Psoas muscle (tissue), 8 donors: Measurements from ENCODE around the gene ARHGEF28. TPM values are rescaled to one million over a fixed set of nuclear protein-coding genes. Genes with fewer than 3 reads are reported as not detected.

Experiments
- ATAC-seq, 4 donors: fragments of 200-7000 bp; cut with Tn5 transposase; one replicate each; pipeline ENCODE4 v1.9.1; 2020; ENCODE audit warnings: moderate library complexity in 3 of 4, mild to moderate bottlenecking in 2 of 4
- DNase-seq, 2 donors: peaks; one replicate each; pipeline ENCODE4 v3.0.0-alpha.2; 2020
- H3K27ac ChIP-seq: fragments of 200-600 bp; one replicate; pipeline ENCODE4 v1.8.0; 2022
- H3K27me3 ChIP-seq, 3 donors: fragments of 200-600 bp in 1 of 3; one replicate each; pipeline versions ENCODE4 v1.6.1 to v1.8.0; 2013 to 2022; ENCODE audit warnings: low read length in 2 of 3, mild to moderate bottlenecking in 2 of 3, moderate library complexity in 1 of 3; ENCODE audit not compliant: insufficient read depth in 3 of 3
- H3K36me3 ChIP-seq, 2 donors: fragments of 200-600 bp in 1 of 2; one replicate each; pipeline versions ENCODE4 v1.6.1 to v1.8.0; 2013 to 2022; ENCODE audit warnings: low read depth in 1 of 2, mild to moderate bottlenecking in 1 of 2, moderate library complexity in 1 of 2; ENCODE audit not compliant: insufficient read depth in 1 of 2
- H3K4me1 ChIP-seq: fragments of 200-600 bp; one replicate; pipeline ENCODE4 v1.8.0; 2022
- H3K4me3 ChIP-seq: fragments of 200-600 bp; one replicate; pipeline ENCODE4 v1.8.0; 2022; ENCODE audit warnings: mild to moderate bottlenecking
- H3K9me3 ChIP-seq: fragments of 200-600 bp; one replicate; pipeline ENCODE4 v1.8.0; 2022
- CTCF ChIP-seq: fragments of 200-600 bp; IDR thresholded peaks from one replicate; pipeline ENCODE4 v1.8.0; 2022; ENCODE audit warnings: antibody characterized with exemption
- WGBS, 3 donors: extraction: QIAGEN DNeasy Blood & Tissue Kit; methylation state at CpG; one replicate each; pipeline versions ENCODE4 v1.1.6 to v1.1.7; 2013; 5-methylcytosine and 5-hydroxymethylcytosine counted together
- intact Hi-C, 2 donors: fragments of 100-400 bp; cut with DNase I; formaldehyde crosslinking; loops; one replicate each; pipeline versions ENCODE4 v1.11.0 to v1.14.2; 2022
- polyA plus RNA-seq, 3 donors: library from polyadenylated mRNA; stranded (reverse); fragments of 200-250 nt; gene quantifications; one replicate each; pipeline ENCODE4 v1.2.3, GENCODE V29; 2013
- total RNA-seq, 4 donors: library from RNA; stranded (reverse); fragmentation: NEBNext Ultra II Directional in 2 of 4; extraction: Animal tissue kit (Norgen Biotek cat#: 25700) in 2 of 4; gene quantifications; one replicate each; pipeline versions ENCODE4 v1.2.1 to v1.2.4, GENCODE V29; 2021 to 2023
- donor health status: healthy with polysubstance abuse.
- donor health status: DM: no; HTN: no; CAD: no; lungs with moderate emphysema.
- donor health status: Bipolar disorder and iron deficiency.
- donor health status: healthy.
- donor health status: DM: yes; HTN: yes; CAD: no.
- donor health status: DM: no; HTN: no; CAD: no.
- donor health status: DM: no; HTN: no; CAD: no.
- donor health status: DM: yes; HTN: yes; CAD: no.

The ARHGEF28 gene
- total and polyA plus RNA-seq, 7 donors = 0.39 to 1.3 (median 1.00) TPM

- no peak for ATAC-seq
- Histone ChIP-seq H3K4me3 (no peak overlapping the region), H3K36me3 (no peaks in the 10 kb centered on the region), H3K4me1 (peaks cover 3% of the 10 kb centered on the region), H3K27ac (no peak overlapping the region), H3K27me3 (no peaks in the 10 kb centered on the region), H3K9me3 (no peaks in the 10 kb centered on the region)
- 74 to 83% (median 78%) methylated on average over 2 of the region's 2 CpGs for WGBS, 3 donors
- TF ChIP-seq CTCF = no peak
- no peak for DNase-seq
- intact Hi-C loops = no loop called here
Measured at GRCh38 chr5:73672132-73672531, 46.1 kb downstream of the ARHGEF28 start.

- no peak for TF ChIP-seq CTCF
- DNase-seq (no peak), ATAC-seq (no peak)
- Histone ChIP-seq H3K9me3 (no peaks in the 10 kb centered on the region), H3K4me3 (no peak overlapping the region), H3K4me1 (peaks cover 3% of the 10 kb centered on the region), H3K36me3 (no peaks in the 10 kb centered on the region), H3K27ac (no peak overlapping the region), H3K27me3 (no peaks in the 10 kb centered on the region)
- intact Hi-C loops = no loop called here
Measured at GRCh38 chr5:73673161-73673591, 47.2 kb downstream of the ARHGEF28 start.

- Histone ChIP-seq H3K4me1 (peaks cover 3% of the 10 kb centered on the region), H3K4me3 (no peak overlapping the region), H3K9me3 (no peaks in the 10 kb centered on the region), H3K36me3 (no peaks in the 10 kb centered on the region), H3K27me3 (no peaks in the 10 kb centered on the region), H3K27ac (no peak overlapping the region)
- no peak for TF ChIP-seq CTCF
- 74 to 78% (median 77%) methylated on average over 2 of the region's 2 CpGs for WGBS, 3 donors
- DNase-seq (no peak), ATAC-seq (no peak)
- intact Hi-C loops = no loop called here
Measured at GRCh38 chr5:73674669-73675004, 48.6 kb downstream of the ARHGEF28 start.

DNA sequence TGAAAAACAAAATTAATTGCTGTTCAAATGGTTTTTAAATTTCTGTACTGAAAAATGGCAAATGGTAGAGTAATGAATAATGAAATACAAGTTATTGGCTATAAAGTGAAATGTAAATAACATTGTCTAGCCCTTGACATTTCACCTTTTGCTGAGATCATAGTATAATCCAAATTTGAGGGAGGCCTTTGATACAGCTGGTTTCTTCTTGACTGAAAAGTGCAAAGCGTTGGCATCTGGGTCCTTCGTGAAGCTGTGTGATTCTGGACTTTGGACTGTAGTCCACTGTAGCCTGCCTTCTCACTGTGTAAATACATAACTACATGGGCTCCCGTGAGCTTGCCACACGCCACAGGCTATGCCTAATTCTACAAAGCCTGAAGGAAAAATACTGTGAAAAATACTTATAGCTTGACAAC lies 52.3 kb downstream of the ARHGEF28 start:
- Histone ChIP-seq H3K36me3 (no peaks in the 10 kb centered on the region), H3K27me3 (no peaks in the 10 kb centered on the region), H3K4me1 (peaks cover under 1% of the 10 kb centered on the region), H3K4me3 (no peak overlapping the region), H3K9me3 (no peaks in the 10 kb centered on the region), H3K27ac (no peak overlapping the region)
- TF ChIP-seq CTCF = no peak
- ATAC-seq (no peak), DNase-seq (no peak)
- intact Hi-C loops = no loop called here
- WGBS, 3 donors = 70 to 77% (median 76%) methylated on average over 4 of the region's 4 CpGs

DNA sequence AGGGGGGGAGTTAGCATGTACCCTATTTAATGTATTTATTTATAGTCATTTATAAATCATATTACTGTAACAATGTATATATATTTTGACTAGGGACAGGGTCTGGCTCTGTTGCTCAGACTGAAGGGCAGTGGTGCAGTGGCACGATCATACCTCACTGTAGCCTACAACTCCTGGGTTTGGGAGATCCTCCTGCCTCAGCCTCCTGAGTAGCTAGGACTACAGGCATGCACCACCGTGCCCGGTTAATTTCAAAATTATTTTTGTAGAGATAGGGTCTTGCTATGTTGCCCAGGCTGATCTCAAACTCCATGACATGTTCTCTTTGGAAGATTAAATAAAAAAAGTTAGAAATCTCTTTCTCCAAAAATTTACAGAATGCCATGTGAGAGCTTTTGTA lies 52.8 kb downstream of the ARHGEF28 start:
- intact Hi-C loops = no loop called here
- no peaks in the 10 kb centered on the region for H3K36me3 ChIP-seq
- no peak for TF ChIP-seq CTCF
- H3K27ac ChIP-seq = no peak overlapping the region
- no peaks in the 10 kb centered on the region for H3K9me3 ChIP-seq
- no peaks in the 10 kb centered on the region for H3K4me1 ChIP-seq
- H3K27me3 ChIP-seq = no peaks in the 10 kb centered on the region
- no peak overlapping the region for H3K4me3 ChIP-seq
- no peak for ATAC-seq
- no peak for DNase-seq
- WGBS, 3 donors = 92 to 93% (median 93%) methylated on average over 3 of the region's 3 CpGs
